Osteoblast (primary cell): ENCODE results near the gene BCL7B. TPM values are rescaled to one million over a fixed set of nuclear protein-coding genes. Genes with fewer than 3 reads are reported as not detected.
"Not testable (repeated sequence)": the region's sequence is repeated elsewhere in the genome, so short reads cannot be mapped to it uniquely, and the experiment has no call there.

Experiments used
- DNase-seq: peaks from one replicate; pipeline ENCODE4 v3.0.0; 2011; ENCODE audit warnings: low spot score, mixed read lengths; ENCODE audit not compliant: insufficient read length; ENCODE audit errors: missing footprints
- H2AFZ ChIP-seq: 2 replicates; pipeline ENCODE4 v1.6.0; 2011; ENCODE audit warnings: mild to moderate bottlenecking, low read length
- H3K27ac ChIP-seq: 2 replicates; pipeline ENCODE4 v1.5.1; 2011; ENCODE audit warnings: mild to moderate bottlenecking, low read depth, low read length, moderate library complexity
- H3K27me3 ChIP-seq: 2 replicates; pipeline ENCODE4 v1.6.0; 2012; ENCODE audit warnings: mild to moderate bottlenecking, control low read depth, inconsistent platforms, low read length, moderate library complexity; ENCODE audit not compliant: insufficient read depth
- H3K36me3 ChIP-seq: 2 replicates; pipeline ENCODE4 v1.5.1; 2011; ENCODE audit warnings: mild to moderate bottlenecking, low read length, control low read depth, moderate library complexity; ENCODE audit not compliant: insufficient read depth
- H3K4me1 ChIP-seq: 2 replicates; pipeline ENCODE4 v1.5.1; 2011; ENCODE audit warnings: mild to moderate bottlenecking, low read length, control low read depth, moderate library complexity; ENCODE audit not compliant: insufficient read depth
- H3K4me2 ChIP-seq: 2 replicates; pipeline ENCODE4 v1.6.0; 2011; ENCODE audit warnings: mild to moderate bottlenecking, low read length; ENCODE audit not compliant: insufficient read depth
- H3K4me3 ChIP-seq: fragments of 200-600 bp; sonication (generic); 3 replicates; pipeline ENCODE4 v1.5.1; 2012; ENCODE audit warnings: mild to moderate bottlenecking, low read length, inconsistent platforms; ENCODE audit not compliant: insufficient read depth
- H3K79me2 ChIP-seq: 2 replicates; pipeline ENCODE4 v1.6.0; 2012; ENCODE audit warnings: mild to moderate bottlenecking, low read length, control low read depth, inconsistent platforms; ENCODE audit not compliant: insufficient read depth
- H3K9me3 ChIP-seq: 2 replicates; pipeline ENCODE4 v1.5.1; 2011; ENCODE audit warnings: low read depth, low read length, control low read depth
- H4K20me1 ChIP-seq: 2 replicates; pipeline ENCODE4 v1.6.0; 2012; ENCODE audit warnings: mild to moderate bottlenecking, low read length, control low read depth; ENCODE audit not compliant: insufficient read depth
- CTCF ChIP-seq: IDR thresholded peaks from 2 replicates; pipeline ENCODE4 v1.5.1; 2011; ENCODE audit warnings: mild to moderate bottlenecking, low read depth, low read length, moderate library complexity; ENCODE audit errors: extremely low read depth
- total RNA-seq: library from RNA; depleted of rRNA; stranded (reverse); fragments of >200 nt; gene quantifications from 2 replicates; pipeline ENCODE4 v1.2.3, GENCODE V29; 2012

The BCL7B gene
- total RNA-seq, 1 donor, result 32.9 TPM

- Histone ChIP-seq H3K27me3 (no peaks in the 10 kb centered on the region), H2AFZ (no peak overlapping the region), H3K27ac (no peak overlapping the region), H3K9me3 (no peaks in the 10 kb centered on the region), H3K79me2 (peaks cover 75% of the 10 kb centered on the region), H3K4me1 (no peaks in the 10 kb centered on the region), H3K4me2 (no peak overlapping the region), H3K4me3 (no peak overlapping the region), H3K36me3 (peaks cover 76% of the 10 kb centered on the region), H4K20me1 (peaks cover 29% of the 10 kb centered on the region)
- no peak for DNase-seq
- no peak for TF ChIP-seq CTCF
Measured at GRCh38 chr7:73504017-73504416, 53.5 kb downstream of the BCL7B start.

GRCh38 chr7:73503229-73503628, 54.3 kb downstream of the BCL7B start:
- H3K4me1 ChIP-seq, result no peaks in the 10 kb centered on the region
- DNase-seq, result no peak
- no peaks in the 10 kb centered on the region for H3K27me3 ChIP-seq
- H3K27ac ChIP-seq, result no peak overlapping the region
- no peak overlapping the region for H3K4me2 ChIP-seq
- H3K79me2 ChIP-seq, result peaks cover 75% of the 10 kb centered on the region
- no peak overlapping the region for H2AFZ ChIP-seq
- no peak overlapping the region for H3K4me3 ChIP-seq
- H3K36me3 ChIP-seq, result peaks cover 79% of the 10 kb centered on the region
- H3K9me3 ChIP-seq, result no peaks in the 10 kb centered on the region
- peaks cover 29% of the 10 kb centered on the region for H4K20me1 ChIP-seq
- no peak for TF ChIP-seq CTCF

GRCh38 chr7:73496626-73497025, 60.9 kb downstream of the BCL7B start:
- H3K27me3 ChIP-seq, result no peaks in the 10 kb centered on the region
- no peaks in the 10 kb centered on the region for H3K4me1 ChIP-seq
- no peak for TF ChIP-seq CTCF
- no peak overlapping the region for H2AFZ ChIP-seq
- H3K27ac ChIP-seq, result no peak overlapping the region
- peaks cover 86% of the 10 kb centered on the region for H3K36me3 ChIP-seq
- no peak overlapping the region for H3K4me2 ChIP-seq
- DNase-seq, result no peak
- no peaks in the 10 kb centered on the region for H3K9me3 ChIP-seq
- H4K20me1 ChIP-seq, result peaks cover 24% of the 10 kb centered on the region
- peaks cover 73% of the 10 kb centered on the region for H3K79me2 ChIP-seq
- no peak overlapping the region for H3K4me3 ChIP-seq

- Histone ChIP-seq H3K36me3 (peaks cover 92% of the 10 kb centered on the region), H4K20me1 (peaks cover 21% of the 10 kb centered on the region), H3K79me2 (peaks cover 71% of the 10 kb centered on the region)
- H3K9me3 ChIP-seq, H3K27ac ChIP-seq, H3K4me3 ChIP-seq, H2AFZ ChIP-seq, H3K4me1 ChIP-seq, H3K4me2 ChIP-seq, DNase-seq, H3K27me3 ChIP-seq: not testable (repeated sequence)
Measured at GRCh38 chr7:73495507-73495906, 62.0 kb downstream of the BCL7B start.
